Activated effector memory CD4-positive, alpha-beta T cell treated with anti-CD3 and anti-CD28 coated beads, Interleukin-2, amount 50 U/mL, for 16 hours (primary cell): ENCODE results near the gene QDPR.
"Not testable (repeated sequence)": the region's sequence is repeated elsewhere in the genome, so short reads cannot be mapped to it uniquely, and the experiment has no call there.

Experiments used
- DNase-seq: peaks from one replicate; pipeline ENCODE4 v3.0.0-alpha.2; 2020

The QDPR gene

DNA sequence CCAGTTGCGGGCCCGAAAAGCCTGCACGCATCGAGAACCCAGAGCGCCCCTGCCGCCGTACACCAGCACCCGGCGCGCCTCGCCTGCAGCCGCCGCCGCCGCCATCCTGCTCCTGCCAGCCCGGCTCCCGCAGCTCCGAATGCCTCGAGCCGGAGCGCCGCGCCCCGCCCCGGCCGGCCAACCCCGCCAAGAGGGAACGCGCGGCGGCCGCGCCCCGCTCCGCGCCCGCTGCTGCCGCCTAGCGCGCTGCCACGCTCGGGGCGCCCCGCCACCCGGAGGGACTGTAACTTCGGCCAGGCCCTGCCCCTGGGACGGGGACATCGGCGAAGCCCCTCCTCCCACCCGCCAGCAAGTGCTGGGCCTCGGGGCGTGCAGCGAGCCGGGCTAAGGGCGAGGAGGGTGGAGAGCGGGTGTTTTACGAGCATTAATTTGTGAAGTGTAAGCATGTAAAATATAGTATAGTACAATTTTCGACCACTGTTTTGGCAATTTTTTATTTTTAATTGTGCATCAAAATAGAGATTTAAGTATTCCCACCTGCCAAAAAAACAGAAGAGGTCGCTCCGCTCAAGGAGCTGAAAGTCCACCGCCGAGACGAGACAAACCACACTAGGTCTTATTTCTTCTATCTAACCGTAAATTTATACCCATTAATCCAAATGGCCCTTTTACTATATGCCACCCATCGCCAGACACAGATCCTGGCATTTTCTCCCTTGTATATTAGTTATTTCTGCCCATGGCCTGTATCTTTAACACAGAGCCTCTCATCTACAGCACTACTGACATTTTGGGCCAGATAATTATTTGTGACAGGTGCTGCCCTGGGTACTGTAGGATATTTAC is at the start of gene QDPR:
TSS of gene QDPR (minus strand) at position 141 of the 846 bp plus-strand sequence. CDS start at position 105, 36 bp downstream.
- peak; percentile 90 for DNase-seq

- no peak for DNase-seq
Observed at GRCh38 chr4:17561195-17561909, 49.5 kb upstream of the QDPR start.

GRCh38 chr4:17560065-17560673 is 48.3 kb upstream of the QDPR start:
- no peak for DNase-seq

GRCh38 chr4:17559709-17560048 is 47.8 kb upstream of the QDPR start:
- DNase-seq: no peak

DNA sequence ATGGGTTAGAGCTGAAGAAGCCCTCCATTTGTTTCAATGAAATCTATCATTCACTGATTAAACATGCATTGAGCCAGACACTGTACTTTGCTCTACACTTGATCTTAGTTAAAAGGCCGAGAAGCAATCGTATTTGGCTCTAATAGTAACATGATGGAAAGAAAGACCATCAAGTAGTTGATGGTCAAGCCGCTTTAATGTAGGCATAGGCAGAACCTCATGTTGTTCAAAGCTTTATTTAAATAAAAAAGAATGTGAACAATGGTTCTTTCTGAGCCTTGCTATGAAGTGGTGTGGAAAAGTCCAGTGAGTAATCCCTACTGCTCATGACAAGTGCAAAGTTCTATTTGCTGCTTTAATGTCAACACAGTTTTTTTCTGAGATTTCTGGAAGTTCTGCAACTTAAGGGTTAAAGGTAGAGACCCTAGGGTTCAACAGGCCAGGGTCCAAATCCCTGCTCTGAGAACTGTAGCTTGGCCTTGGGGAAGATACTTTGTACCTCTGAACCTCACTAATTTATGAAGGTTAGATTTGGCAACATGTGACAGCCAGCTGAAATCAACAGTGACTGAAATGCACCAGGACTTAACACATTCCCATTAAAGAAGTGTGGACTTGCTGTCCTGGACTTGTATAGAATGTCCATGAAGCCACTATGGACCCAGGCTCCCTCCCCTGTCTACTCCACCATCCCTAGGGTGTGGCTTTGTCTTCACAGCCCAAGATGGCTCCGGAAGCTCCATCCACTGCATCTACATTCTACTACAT is 47.2 kb upstream of the QDPR start:
- DNase-seq: no peak

DNA sequence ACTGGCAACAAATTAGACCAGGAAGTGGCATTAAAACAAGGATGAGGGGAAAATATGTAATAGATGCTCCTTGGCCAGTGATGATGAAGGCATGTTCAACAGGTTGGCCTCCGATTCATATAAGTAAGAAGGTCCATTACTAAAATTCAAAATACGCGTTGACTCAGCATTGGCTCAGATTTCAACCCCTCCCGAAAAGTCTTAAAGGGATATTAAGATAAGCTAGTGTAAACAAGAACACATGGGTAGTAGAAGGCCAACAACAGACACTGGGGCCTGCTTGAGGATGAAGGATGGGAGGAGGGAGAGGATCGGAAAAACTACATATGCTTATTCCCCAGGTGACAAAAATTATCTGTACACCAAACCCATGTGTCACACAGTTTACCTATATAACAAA is 46.0 kb upstream of the QDPR start:
- no peak for DNase-seq

DNA sequence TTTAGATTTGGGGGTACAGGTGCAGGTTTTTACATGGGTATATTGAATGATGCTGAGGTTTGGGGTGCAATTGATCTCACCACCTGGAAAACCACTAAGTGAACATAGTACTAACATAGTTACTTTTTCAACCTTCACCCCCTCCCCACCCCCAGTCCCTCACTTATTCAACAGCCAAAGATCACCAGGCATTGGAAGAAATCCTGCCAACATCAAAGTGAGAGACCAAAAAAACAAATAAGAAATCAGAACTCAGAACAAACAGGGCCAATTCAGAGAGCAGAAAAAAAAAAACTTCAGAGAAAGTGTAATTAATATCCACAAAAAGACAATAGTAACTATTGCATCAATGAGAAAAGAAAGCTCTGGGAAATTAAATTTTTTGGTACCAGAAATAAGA is 44.6 kb upstream of the QDPR start:
- DNase-seq: no peak

DNA sequence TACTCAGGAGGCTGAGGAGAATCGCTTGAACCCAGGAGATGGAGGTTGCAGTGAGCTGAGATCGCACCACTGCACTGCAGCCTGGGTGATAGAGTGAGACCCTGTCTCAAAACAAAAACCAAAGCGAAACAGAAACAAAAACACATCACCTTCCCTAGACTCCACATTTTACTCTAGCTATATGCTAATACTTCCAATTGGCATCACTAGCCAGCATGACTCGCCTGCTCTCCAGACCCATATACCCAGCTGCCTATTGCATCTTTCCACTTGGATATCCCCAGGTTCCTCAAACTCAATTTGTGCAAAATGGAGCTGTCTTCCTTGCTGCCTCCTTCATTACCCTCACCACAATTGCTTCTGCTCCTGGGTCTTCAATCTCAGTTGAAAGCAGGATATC is 42.7 kb upstream of the QDPR start:
- DNase-seq: no peak

DNA sequence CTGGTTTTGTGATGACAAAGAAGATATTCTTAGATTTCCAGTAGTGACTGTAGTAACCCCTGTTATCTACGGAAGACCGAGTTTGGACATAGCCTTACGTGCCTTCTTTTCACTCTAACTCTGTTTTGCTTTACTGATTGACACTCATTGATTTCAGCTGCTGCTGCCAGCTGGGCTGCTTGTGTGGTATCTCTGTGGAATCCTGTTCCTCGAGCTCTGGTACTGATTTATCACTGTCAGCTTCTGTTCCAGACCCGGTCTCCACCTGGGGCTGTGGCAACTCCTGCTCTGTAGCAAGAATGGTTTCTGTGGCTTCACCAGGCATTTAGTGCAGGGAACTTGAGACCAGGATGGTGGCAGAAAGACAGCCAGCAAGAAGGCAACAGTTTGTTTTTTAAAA is 40.5 kb upstream of the QDPR start:
- DNase-seq: no peak

GRCh38 chr4:17550549-17550948 is 38.7 kb upstream of the QDPR start:
- DNase-seq: no peak

GRCh38 chr4:17546678-17547077 is 34.8 kb upstream of the QDPR start:
- no peak for DNase-seq

DNA sequence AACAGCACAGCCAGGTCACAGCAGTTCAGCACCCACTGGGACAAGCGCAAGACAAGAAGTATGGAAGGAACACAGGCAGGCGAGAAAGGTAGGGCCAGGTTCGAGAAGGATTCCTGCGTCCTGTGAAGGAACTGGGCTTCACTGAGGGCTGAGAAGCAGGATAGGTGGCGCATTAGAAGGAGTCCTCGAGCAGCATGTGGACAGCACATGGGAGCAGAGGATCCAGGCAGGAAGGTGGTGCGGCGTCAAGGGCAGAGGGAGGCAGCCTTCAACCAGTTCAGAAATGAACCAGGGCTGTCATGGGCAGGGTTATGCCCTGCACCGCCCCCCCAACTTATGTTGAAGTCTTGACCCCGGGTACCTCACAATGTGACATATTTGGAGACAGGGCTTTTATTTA is 34.3 kb upstream of the QDPR start:
- no peak for DNase-seq

- DNase-seq: no peak
Observed at GRCh38 chr4:17545374-17546140, 33.7 kb upstream of the QDPR start.

DNA sequence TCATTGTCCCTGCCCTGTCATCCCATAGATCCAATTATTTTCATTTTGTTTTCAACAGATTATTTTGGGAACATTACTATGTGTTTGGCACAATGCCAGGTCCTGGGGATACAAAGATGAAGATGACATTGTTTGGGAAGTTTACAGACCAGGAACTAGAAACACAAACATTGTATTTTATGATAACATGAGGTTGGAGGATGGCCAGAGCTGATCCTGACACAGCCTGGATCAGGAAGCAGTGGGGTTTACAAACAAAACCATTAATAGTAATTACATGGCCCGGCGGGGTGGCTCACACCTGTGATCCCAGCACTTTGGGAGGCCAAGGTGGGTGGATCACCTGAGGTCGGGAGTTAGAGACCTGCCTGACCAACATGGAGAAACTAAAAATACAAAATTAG is 32.9 kb upstream of the QDPR start:
- no peak for DNase-seq

GRCh38 chr4:17544205-17544604 is 32.3 kb upstream of the QDPR start:
- DNase-seq: no peak

- not testable (repeated sequence) for DNase-seq
Observed at GRCh38 chr4:17537060-17537459, 25.2 kb upstream of the QDPR start.

DNA sequence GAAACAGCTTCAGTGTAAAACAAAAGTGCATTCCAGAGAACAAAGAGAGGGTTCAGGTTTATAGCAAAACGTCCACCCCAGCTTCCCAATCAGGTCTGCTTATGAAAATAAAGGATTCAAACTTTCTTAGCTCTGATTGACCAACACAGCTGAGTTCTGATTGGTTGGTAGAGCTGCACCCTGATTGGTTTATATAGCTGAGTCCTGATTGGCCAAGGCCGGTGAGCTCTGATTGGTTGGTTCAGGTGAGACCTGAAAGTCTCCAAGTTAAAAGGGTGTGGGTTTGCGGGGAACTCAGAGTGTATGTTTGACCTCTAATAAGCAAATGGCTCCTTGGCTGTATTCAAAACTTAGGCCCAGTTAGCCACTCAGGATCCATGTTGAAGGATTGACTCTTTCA is 24.0 kb upstream of the QDPR start:
- DNase-seq: no peak

GRCh38 chr4:17535242-17535641 is 23.4 kb upstream of the QDPR start:
- DNase-seq: no peak

GRCh38 chr4:17534705-17535104 is 22.8 kb upstream of the QDPR start:
- no peak for DNase-seq

DNA sequence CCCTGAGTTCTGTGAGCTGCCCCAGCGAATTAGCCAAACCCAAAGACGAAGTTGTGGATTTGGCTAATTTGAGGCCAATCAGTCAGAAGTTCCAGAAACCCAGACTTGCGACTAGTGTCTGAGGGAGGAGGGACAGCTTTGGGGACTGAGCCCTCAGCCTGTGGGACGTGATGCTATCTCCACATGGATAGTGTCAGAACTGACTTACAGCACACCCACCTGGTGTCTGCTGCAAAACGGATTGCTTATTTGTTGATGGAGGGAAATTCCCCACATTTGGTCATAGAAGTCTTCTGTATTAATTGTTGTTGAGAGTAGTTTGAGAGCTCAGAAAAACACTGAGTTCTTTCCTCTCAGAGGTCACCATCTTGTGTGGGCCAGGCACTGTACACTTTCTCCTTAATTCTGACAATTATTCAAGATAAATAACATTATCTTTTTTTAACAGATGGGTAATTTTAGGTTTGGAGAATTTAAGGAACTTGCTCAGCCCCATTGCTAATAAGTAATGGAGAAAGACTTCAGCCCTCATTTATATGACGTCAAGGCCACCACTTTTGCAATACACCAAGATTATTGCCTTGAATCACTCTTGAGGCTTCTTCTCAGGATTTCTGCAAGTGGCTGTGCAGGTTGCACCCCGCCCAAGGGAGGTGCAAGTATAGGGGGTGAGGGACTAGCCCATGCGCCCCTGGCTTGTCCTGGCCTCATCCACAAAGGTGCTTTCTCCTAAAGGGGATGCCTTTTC is 19.8 kb upstream of the QDPR start:
- DNase-seq: no peak

- no peak for DNase-seq
Observed at GRCh38 chr4:17528551-17529165, 16.8 kb upstream of the QDPR start.
